ENCODE measurements around the gene C4B. TPM values are rescaled to one million over a fixed set of nuclear protein-coding genes. Genes with fewer than 3 reads are reported as not detected.
A peak's percentile ranks its signal among the peaks of the same experiment; 100 is the strongest.

C4B gene
- total RNA-seq, 1 experiment from 2014 or later = 3.7 TPM

DNA sequence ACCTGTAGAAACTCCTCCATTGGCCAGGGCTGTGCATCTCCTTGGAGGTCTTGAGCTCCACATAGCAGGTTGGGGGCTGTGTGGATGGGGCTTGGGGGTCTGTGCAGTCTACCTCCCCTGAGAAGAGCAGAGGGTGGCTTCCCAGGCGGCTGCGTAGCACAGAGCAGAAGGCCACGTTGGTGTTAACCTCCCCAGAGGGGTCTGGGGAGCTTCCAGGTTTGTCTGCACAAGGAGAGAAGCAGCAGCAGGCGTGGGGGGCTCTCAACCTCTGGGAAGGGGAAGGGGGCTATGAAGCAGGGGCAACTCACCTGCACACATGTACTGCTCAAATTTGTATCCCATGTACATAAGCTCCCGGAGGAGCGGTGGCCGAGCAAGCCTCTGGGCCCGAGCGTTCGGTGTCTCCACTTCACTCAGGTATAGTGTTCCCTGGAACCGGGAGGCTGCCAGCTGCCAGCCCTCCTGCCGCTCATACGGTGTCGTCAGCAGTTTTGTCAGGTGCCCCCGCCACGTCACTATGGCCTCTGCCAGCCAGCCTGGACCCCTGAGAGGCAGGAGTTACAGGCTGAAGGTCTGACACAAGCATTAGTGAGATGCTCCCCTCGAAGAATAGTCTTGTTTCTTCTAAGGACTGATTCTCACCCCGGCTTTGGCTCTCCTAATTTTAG, 43.9 kb upstream of the C4B start:
- peaks cover 7% of the 10 kb centered on the region for H3K9me3 Mint-ChIP-seq
- POLR2A ChIA-PET = interaction anchor here (2.5 kb wide), 1 partner anchor 12 kb away, joined by 13 read pairs; the partner anchor contains the start of genes NELFE and SKIC2
- H3K27me3 Mint-ChIP-seq (ENCODE audit: low read depth) = no peaks in the 10 kb centered on the region
- no peak for DNase-seq (ENCODE audit: low spot score)
- peak overlapping the region; percentile 84 for H3K4me3 Mint-ChIP-seq
- ATAC-seq = no peak
- peak overlapping the region; percentile 99; the same call in 1 of the 2 replicates for H3K27ac Mint-ChIP-seq
- CTCF ChIA-PET = no interaction called here
- no peak for TF ChIP-seq GABPB1 (CRISPR knock-in tag; IDR thresholded peaks at IDR 0.05)
- TF ChIP-seq ZNF232 (CRISPR knock-in tag; IDR thresholded peaks at IDR 0.05) = no peak
- TF ChIP-seq, protein P1, sequence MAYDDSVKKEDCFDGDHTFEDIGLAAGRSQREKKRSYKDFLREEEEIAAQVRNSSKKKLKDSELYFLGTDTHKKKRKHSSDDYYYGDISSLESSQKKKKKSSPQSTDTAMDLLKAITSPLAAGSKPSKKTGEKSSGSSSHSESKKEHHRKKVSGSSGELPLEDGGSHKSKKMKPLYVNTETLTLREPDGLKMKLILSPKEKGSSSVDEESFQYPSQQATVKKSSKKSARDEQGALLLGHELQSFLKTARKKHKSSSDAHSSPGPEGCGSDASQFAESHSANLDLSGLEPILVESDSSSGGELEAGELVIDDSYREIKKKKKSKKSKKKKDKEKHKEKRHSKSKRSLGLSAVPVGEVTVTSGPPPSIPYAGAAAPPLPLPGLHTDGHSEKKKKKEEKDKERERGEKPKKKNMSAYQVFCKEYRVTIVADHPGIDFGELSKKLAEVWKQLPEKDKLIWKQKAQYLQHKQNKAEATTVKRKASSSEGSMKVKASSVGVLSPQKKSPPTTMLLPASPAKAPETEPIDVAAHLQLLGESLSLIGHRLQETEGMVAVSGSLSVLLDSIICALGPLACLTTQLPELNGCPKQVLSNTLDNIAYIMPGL (CRISPR knock-in tag; IDR thresholded peaks at IDR 0.05) = no peak
- TF ChIP-seq OVOL2 (CRISPR knock-in tag; IDR thresholded peaks at IDR 0.05; ENCODE audit: borderline replicate concordance) = no peak
- TF ChIP-seq ZNF121 (CRISPR knock-in tag; IDR thresholded peaks at IDR 0.05) = no peak
- peaks cover 12% of the 10 kb centered on the region for H3K4me1 Mint-ChIP-seq
- peaks cover 46% of the 10 kb centered on the region for H3K36me3 Mint-ChIP-seq

DNA sequence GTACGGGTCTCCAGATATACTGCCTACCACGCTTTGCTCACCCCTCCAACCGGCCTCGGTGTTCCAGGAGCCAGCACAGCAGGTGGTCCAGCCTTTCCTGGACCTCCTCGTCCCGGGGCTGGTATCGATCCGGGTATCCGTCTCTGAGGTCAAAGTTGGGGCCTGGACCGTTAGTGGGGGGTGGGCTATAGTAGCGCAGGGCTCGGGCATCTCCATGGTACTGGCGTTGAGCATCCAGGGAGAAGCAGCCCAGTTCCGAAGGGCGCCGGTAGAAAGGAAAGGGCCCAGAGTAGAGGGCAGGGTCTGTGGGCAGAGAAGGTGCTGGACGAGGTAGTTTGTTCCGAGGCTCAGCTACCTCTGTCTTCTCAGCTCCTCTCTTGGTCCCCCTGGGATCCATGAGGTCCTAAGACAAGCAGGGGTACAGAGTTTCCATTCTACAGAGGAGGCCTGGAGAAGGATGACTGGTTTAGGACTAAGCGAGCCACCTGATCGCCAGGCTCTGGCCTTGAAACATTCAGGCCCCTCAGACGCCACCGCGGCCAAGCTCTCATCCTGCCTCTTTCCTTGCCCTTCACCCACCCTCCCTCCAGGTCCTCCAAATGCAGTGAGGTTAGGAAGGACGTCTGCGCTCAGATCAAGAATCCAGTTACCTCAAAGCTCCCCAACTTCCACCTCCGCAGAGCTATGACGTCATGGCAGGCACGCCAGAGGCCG, 43.2 kb upstream of the C4B start:
- Mint-ChIP-seq H3K36me3 (peaks cover 41% of the 10 kb centered on the region), H3K4me1 (peaks cover 12% of the 10 kb centered on the region), H3K4me3 (peak overlapping the region; percentile 84), H3K9me3 (peaks cover 7% of the 10 kb centered on the region), H3K27ac (peak overlapping the region; percentile 99), H3K27me3 (ENCODE audit: low read depth) (no peaks in the 10 kb centered on the region)
- ChIA-PET POLR2A (interaction anchor here (0.9 to 2.5 kb wide), 4 partner anchors 12 to 165 kb away, joined by 3 to 13 read pairs (median 4); partner anchors contain the start of genes HSPA1B, LSM2, NELFE and SKIC2), CTCF (interaction anchor here (1.3 to 4.1 kb wide), 3 partner anchors 13 to 125 kb away, joined by 3 to 14 read pairs (median 8); partner anchors contain the start of genes NELFE and SKIC2)
- ATAC-seq (peak; percentile 18), DNase-seq (ENCODE audit: low spot score) (no peak)
- TF ChIP-seq NFATC4 (CRISPR knock-in tag; IDR thresholded peaks at IDR 0.05) (peak; percentile 16; the same call in 1 of the 2 replicates), OVOL2 (CRISPR knock-in tag; IDR thresholded peaks at IDR 0.05; ENCODE audit: borderline replicate concordance) (peak; percentile 59; the same call in 1 of the 2 replicates), NR1H2 (CRISPR knock-in tag; IDR thresholded peaks at IDR 0.05) (no peak), ATF1 (CRISPR knock-in tag; IDR thresholded peaks at IDR 0.05) (no peak)
- TF ChIP-seq, protein P2, sequence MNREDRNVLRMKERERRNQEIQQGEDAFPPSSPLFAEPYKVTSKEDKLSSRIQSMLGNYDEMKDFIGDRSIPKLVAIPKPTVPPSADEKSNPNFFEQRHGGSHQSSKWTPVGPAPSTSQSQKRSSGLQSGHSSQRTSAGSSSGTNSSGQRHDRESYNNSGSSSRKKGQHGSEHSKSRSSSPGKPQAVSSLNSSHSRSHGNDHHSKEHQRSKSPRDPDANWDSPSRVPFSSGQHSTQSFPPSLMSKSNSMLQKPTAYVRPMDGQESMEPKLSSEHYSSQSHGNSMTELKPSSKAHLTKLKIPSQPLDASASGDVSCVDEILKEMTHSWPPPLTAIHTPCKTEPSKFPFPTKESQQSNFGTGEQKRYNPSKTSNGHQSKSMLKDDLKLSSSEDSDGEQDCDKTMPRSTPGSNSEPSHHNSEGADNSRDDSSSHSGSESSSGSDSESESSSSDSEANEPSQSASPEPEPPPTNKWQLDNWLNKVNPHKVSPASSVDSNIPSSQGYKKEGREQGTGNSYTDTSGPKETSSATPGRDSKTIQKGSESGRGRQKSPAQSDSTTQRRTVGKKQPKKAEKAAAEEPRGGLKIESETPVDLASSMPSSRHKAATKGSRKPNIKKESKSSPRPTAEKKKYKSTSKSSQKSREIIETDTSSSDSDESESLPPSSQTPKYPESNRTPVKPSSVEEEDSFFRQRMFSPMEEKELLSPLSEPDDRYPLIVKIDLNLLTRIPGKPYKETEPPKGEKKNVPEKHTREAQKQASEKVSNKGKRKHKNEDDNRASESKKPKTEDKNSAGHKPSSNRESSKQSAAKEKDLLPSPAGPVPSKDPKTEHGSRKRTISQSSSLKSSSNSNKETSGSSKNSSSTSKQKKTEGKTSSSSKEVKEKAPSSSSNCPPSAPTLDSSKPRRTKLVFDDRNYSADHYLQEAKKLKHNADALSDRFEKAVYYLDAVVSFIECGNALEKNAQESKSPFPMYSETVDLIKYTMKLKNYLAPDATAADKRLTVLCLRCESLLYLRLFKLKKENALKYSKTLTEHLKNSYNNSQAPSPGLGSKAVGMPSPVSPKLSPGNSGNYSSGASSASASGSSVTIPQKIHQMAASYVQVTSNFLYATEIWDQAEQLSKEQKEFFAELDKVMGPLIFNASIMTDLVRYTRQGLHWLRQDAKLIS (CRISPR knock-in tag; IDR thresholded peaks at IDR 0.05; ENCODE audit: borderline replicate concordance) = no peak

DNA sequence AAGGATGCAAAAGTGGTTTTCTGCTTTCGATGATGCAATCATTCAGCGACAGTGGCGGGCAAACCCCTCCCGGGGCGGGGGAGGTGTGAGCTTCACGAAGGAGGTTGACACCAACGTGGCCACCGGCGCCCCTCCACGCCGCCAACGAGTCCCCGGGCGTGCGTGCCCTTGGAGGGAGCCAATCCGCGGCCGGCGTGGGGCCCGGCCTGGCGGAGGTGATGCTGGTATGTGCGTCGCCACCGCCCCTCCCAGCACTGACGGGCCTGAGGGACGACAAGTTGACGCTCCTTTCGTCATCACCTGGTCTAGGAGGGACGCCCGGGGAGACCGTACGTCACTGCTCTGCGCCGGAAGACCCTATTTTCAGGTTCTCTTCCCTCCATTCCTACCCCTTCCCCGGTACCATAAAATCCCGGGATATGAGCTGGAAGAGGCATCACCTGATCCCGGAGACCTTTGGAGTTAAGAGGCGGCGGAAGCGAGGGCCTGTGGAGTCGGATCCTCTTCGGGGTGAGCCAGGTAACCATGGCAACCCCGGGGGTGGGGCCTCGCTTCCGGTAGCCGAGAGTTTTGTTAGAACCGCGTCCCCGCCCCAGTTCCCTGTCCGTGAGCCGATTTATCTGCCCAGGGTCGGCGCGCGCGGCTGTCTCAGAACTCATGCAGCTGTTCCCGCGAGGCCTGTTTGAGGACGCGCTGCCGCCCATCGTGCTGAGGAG, 42.4 kb upstream of the C4B start, which contains the start of gene DXO:
Gene DXO, minus strand, starts transcription at position 146 of the 716 bp plus-strand sequence. CDS start 463 bp downstream, outside the sequence.
- peak; percentile 93 for DNase-seq (ENCODE audit: low spot score)
- ATAC-seq = peak; percentile 88
- no peak for TF ChIP-seq ELF4 (CRISPR knock-in tag; IDR thresholded peaks at IDR 0.05; ENCODE audit: low read depth)
- TF ChIP-seq, protein P3, sequence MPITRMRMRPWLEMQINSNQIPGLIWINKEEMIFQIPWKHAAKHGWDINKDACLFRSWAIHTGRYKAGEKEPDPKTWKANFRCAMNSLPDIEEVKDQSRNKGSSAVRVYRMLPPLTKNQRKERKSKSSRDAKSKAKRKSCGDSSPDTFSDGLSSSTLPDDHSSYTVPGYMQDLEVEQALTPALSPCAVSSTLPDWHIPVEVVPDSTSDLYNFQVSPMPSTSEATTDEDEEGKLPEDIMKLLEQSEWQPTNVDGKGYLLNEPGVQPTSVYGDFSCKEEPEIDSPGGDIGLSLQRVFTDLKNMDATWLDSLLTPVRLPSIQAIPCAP (CRISPR knock-in tag; IDR thresholded peaks at IDR 0.05) = no peak
- TF ChIP-seq, protein P4, sequence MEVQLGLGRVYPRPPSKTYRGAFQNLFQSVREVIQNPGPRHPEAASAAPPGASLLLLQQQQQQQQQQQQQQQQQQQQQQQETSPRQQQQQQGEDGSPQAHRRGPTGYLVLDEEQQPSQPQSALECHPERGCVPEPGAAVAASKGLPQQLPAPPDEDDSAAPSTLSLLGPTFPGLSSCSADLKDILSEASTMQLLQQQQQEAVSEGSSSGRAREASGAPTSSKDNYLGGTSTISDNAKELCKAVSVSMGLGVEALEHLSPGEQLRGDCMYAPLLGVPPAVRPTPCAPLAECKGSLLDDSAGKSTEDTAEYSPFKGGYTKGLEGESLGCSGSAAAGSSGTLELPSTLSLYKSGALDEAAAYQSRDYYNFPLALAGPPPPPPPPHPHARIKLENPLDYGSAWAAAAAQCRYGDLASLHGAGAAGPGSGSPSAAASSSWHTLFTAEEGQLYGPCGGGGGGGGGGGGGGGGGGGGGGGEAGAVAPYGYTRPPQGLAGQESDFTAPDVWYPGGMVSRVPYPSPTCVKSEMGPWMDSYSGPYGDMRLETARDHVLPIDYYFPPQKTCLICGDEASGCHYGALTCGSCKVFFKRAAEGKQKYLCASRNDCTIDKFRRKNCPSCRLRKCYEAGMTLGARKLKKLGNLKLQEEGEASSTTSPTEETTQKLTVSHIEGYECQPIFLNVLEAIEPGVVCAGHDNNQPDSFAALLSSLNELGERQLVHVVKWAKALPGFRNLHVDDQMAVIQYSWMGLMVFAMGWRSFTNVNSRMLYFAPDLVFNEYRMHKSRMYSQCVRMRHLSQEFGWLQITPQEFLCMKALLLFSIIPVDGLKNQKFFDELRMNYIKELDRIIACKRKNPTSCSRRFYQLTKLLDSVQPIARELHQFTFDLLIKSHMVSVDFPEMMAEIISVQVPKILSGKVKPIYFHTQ (CRISPR knock-in tag; IDR thresholded peaks at IDR 0.05) = no peak
- TF ChIP-seq ZNF138 (CRISPR knock-in tag; conservative IDR thresholded peaks at IDR 0.05) = no peak
- TF ChIP-seq NFYB (CRISPR knock-in tag; conservative IDR thresholded peaks at IDR 0.05; ENCODE audit: low read depth) = peak; percentile 55; the same call in 1 of the 2 replicates
- TF ChIP-seq, protein P5, sequence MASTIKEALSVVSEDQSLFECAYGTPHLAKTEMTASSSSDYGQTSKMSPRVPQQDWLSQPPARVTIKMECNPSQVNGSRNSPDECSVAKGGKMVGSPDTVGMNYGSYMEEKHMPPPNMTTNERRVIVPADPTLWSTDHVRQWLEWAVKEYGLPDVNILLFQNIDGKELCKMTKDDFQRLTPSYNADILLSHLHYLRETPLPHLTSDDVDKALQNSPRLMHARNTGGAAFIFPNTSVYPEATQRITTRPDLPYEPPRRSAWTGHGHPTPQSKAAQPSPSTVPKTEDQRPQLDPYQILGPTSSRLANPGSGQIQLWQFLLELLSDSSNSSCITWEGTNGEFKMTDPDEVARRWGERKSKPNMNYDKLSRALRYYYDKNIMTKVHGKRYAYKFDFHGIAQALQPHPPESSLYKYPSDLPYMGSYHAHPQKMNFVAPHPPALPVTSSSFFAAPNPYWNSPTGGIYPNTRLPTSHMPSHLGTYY (CRISPR knock-in tag; IDR thresholded peaks at IDR 0.05) = 0 out of 2 replicates have a peak, but pooled peaks have one; percentile 24
- TF ChIP-seq NFATC4 (CRISPR knock-in tag; IDR thresholded peaks at IDR 0.05) = no peak
- TF ChIP-seq ZNF416 (CRISPR knock-in tag; IDR thresholded peaks at IDR 0.05) = no peak
- TF ChIP-seq ETV6 (CRISPR knock-in tag; IDR thresholded peaks at IDR 0.05) = peak; percentile 53; the same call in 1 of the 2 replicates

More for the DNA sequence above, 42.4 kb upstream of the C4B start, which contains the start of gene DXO:
- Mint-ChIP-seq H3K9me3 (peaks cover 11% of the 10 kb centered on the region), H3K4me1 (peaks cover 12% of the 10 kb centered on the region), H3K36me3 (peaks cover 38% of the 10 kb centered on the region), H3K4me3 (peak within 1 kb of the TSS; percentile 84), H3K27me3 (ENCODE audit: low read depth) (no peaks in the 10 kb centered on the region), H3K27ac (peak within 1 kb of the TSS; percentile 99)
- ChIA-PET CTCF (interaction anchor here (1.3 to 4.1 kb wide), 3 partner anchors 13 to 124 kb away, joined by 3 to 14 read pairs (median 8); partner anchors contain the start of genes NELFE and SKIC2), POLR2A (interaction anchor here (0.9 to 2.5 kb wide), 4 partner anchors 13 to 165 kb away, joined by 3 to 13 read pairs (median 4); partner anchors contain the start of genes HSPA1B, LSM2, NELFE and SKIC2)

Data from WTC11 (cell line).